ENCODE data around the gene METTL16. TPM values are rescaled to one million over a fixed set of nuclear protein-coding genes. Genes with fewer than 3 reads are reported as not detected.

Gene METTL16
- polyA plus RNA-seq, 1 donor (not counting 4 experiments of a cell fraction or from before 2014, with no cell fraction given), result 16.6 TPM

- H3K27me3 ChIP-seq (ENCODE audit: control insufficient read depth, extremely low read depth, insufficient read depth, low read length), result no peaks in the 10 kb centered on the region
- H4K20me1 ChIP-seq (ENCODE audit: control insufficient read depth, extremely low read depth, insufficient read depth, low read length), result no peaks in the 10 kb centered on the region
- dilution Hi-C loops (cut with MboI; ENCODE audit: extremely low pct_ligation_motif_present, low sequenced_read_pairs), result loop anchor here (25.0 kb wide), 1 partner anchor 126 kb away; no protein-coding TSS in a partner anchor
- peak overlapping the region; percentile 85 for H3K4me2 ChIP-seq (ENCODE audit: control insufficient read depth, extremely low read depth, insufficient read depth, low read depth, low read length)
- H3K9ac ChIP-seq (ENCODE audit: control insufficient read depth, extremely low read depth, insufficient read depth, low read length), result peak overlapping the region; percentile 71
- no peaks in the 10 kb centered on the region for H3K9me3 ChIP-seq (ENCODE audit: control insufficient read depth, low read depth, low read length)
- H3K4me1 ChIP-seq (ENCODE audit: control insufficient read depth, extremely low read depth, insufficient read depth, low read length), result peaks cover 20% of the 10 kb centered on the region
- H3K9me1 ChIP-seq (ENCODE audit: control insufficient read depth, extremely low read depth, insufficient read depth, low read length), result no peaks in the 10 kb centered on the region
- peak overlapping the region; percentile 41 for H2AFZ ChIP-seq (ENCODE audit: control insufficient read depth, low read length)
- H3K27ac ChIP-seq (ENCODE audit: control insufficient read depth, insufficient read depth, low read length), result peak overlapping the region; percentile 65
- H3K4me3 ChIP-seq (ENCODE audit: control insufficient read depth in 2 of 3, extremely low read depth in 1 of 3, insufficient read depth in 2 of 3, low read depth in 1 of 3, low read length in 3 of 3), result peak overlapping the region in 2 of 3 experiments; percentile 38 to 71
- H3K36me3 ChIP-seq (ENCODE audit: control insufficient read depth in 2 of 2, extremely low read depth in 1 of 2, insufficient read depth in 2 of 2, low read length in 2 of 2), result no peaks in the 10 kb centered on the region
- peaks cover 29% of the 10 kb centered on the region for H3K79me2 ChIP-seq (ENCODE audit: control insufficient read depth, insufficient read depth, low read length)
- DNase-seq (ENCODE audit: low read depth, low spot score), result no peak
- peak; percentile 43 for FAIRE-seq
- TF ChIP-seq, protein P1, sequence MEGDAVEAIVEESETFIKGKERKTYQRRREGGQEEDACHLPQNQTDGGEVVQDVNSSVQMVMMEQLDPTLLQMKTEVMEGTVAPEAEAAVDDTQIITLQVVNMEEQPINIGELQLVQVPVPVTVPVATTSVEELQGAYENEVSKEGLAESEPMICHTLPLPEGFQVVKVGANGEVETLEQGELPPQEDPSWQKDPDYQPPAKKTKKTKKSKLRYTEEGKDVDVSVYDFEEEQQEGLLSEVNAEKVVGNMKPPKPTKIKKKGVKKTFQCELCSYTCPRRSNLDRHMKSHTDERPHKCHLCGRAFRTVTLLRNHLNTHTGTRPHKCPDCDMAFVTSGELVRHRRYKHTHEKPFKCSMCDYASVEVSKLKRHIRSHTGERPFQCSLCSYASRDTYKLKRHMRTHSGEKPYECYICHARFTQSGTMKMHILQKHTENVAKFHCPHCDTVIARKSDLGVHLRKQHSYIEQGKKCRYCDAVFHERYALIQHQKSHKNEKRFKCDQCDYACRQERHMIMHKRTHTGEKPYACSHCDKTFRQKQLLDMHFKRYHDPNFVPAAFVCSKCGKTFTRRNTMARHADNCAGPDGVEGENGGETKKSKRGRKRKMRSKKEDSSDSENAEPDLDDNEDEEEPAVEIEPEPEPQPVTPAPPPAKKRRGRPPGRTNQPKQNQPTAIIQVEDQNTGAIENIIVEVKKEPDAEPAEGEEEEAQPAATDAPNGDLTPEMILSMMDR (optimal IDR thresholded peaks at IDR 0.05 in 1 of 3, IDR thresholded peaks at IDR 0.05 in 1 of 3, conservative IDR thresholded peaks at IDR 0.05 in 1 of 3; ENCODE audit: extremely low read depth in 1 of 3, insufficient read depth in 2 of 3, low read length in 3 of 3), result no peak
- TF ChIP-seq EZH2 (IDR thresholded peaks at IDR 0.05; ENCODE audit: low read length), result no peak
Measured at GRCh38 chr17:2485970-2486369, 25.7 kb downstream of the METTL16 start.

DNA sequence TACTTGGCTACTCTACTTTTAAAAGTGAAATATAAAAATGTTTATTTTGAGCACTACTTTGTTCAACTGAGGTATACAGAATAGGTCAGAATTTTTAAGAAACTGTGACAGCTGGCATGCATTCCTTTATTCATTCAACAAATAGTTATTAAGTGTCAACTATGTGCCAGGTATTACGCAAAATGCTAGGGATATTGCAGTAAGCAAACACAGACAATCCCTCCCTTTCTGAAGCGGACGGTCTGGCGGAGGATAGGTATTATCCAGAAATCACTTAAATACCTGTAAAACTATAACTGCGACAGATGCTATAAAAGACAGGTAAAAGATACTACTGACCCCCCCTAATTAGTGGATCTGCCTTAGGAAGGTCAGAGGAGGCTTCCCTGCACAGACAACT lies 26.1 kb downstream of the METTL16 start:
- no peaks in the 10 kb centered on the region for H3K36me3 ChIP-seq (ENCODE audit: control insufficient read depth in 2 of 2, extremely low read depth in 1 of 2, insufficient read depth in 2 of 2, low read length in 2 of 2)
- H3K9ac ChIP-seq (ENCODE audit: control insufficient read depth, extremely low read depth, insufficient read depth, low read length), result peak overlapping the region; percentile 71
- H3K9me1 ChIP-seq (ENCODE audit: control insufficient read depth, extremely low read depth, insufficient read depth, low read length), result no peaks in the 10 kb centered on the region
- TF ChIP-seq, protein P1 (optimal IDR thresholded peaks at IDR 0.05 in 1 of 3, IDR thresholded peaks at IDR 0.05 in 1 of 3, conservative IDR thresholded peaks at IDR 0.05 in 1 of 3; ENCODE audit: extremely low read depth in 1 of 3, insufficient read depth in 2 of 3, low read length in 3 of 3), result no peak
- TF ChIP-seq EZH2 (IDR thresholded peaks at IDR 0.05; ENCODE audit: low read length), result no peak
- H3K79me2 ChIP-seq (ENCODE audit: control insufficient read depth, insufficient read depth, low read length), result peaks cover 31% of the 10 kb centered on the region
- H3K4me3 ChIP-seq (ENCODE audit: control insufficient read depth in 2 of 3, extremely low read depth in 1 of 3, insufficient read depth in 2 of 3, low read depth in 1 of 3, low read length in 3 of 3), result peak overlapping the region in 2 of 3 experiments; percentile 38 to 71
- H3K4me2 ChIP-seq (ENCODE audit: control insufficient read depth, extremely low read depth, insufficient read depth, low read depth, low read length), result peak overlapping the region; percentile 85
- FAIRE-seq (no peak), DNase-seq (ENCODE audit: low read depth, low spot score) (no peak)
- H3K9me3 ChIP-seq (ENCODE audit: control insufficient read depth, low read depth, low read length), result no peaks in the 10 kb centered on the region
- peaks cover 20% of the 10 kb centered on the region for H3K4me1 ChIP-seq (ENCODE audit: control insufficient read depth, extremely low read depth, insufficient read depth, low read length)
- H3K27ac ChIP-seq (ENCODE audit: control insufficient read depth, insufficient read depth, low read length), result peak overlapping the region; percentile 65
- no peaks in the 10 kb centered on the region for H4K20me1 ChIP-seq (ENCODE audit: control insufficient read depth, extremely low read depth, insufficient read depth, low read length)
- H3K27me3 ChIP-seq (ENCODE audit: control insufficient read depth, extremely low read depth, insufficient read depth, low read length), result no peaks in the 10 kb centered on the region
- H2AFZ ChIP-seq (ENCODE audit: control insufficient read depth, low read length), result peak overlapping the region; percentile 41
- dilution Hi-C loops (cut with MboI; ENCODE audit: extremely low pct_ligation_motif_present, low sequenced_read_pairs), result loop anchor here (25.0 kb wide), 1 partner anchor 127 kb away; no protein-coding TSS in a partner anchor
